GM19438 (cell line): Measurements from ENCODE around the gene EVI5.
"Not testable (repeated sequence)": the region's sequence is repeated elsewhere in the genome, so short reads cannot be mapped to it uniquely, and the experiment has no call there.

ENCODE experiments used
- ATAC-seq: cut with Tn5 transposase; IDR thresholded peaks from one replicate; pipeline ENCODE4 v1.9.1; 2021; ENCODE audit warnings: low read depth; ENCODE audit not compliant: unreplicated experiment

The EVI5 gene

DNA sequence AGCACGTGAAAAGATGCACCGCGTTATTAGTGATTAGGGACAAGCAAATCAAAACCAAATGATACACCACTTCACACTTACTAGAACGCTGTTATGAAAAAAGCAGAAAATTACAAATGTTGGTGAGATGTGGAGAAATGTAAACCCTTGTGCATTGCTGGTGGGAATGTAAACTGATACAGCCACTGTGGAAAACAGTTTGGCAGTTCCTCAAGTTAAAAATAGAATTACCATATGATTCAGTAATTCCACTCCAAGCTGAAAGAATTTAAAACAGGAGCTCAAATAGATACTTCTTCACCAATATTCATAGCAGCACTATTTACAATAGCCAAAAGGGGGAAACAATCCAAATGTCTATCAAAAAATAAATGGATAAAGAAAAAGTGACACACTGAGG lies 10.3 kb upstream of the EVI5 start:
- no peak for ATAC-seq

DNA sequence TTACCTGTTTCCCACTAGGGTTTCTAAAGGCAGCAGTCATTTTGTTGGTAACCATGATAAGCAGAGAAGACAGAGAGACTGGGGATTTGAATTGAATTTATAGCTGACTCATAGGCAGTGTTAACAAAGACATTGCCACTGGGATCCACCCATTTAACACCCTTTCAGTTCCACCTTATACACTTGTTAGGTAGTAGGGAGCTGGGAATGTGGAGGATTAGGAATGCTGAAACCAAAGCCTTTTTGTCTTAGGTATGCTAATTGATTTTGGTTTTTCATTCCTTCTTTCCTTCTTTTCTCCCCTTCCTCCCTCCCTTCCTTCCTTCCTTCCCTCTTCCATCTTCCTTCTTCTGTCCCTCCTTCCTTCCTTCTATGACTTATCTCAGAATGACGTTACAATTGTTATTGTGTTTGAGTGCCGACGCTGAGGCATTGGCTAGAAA lies 7.5 kb upstream of the EVI5 start:
- ATAC-seq, result no peak

DNA sequence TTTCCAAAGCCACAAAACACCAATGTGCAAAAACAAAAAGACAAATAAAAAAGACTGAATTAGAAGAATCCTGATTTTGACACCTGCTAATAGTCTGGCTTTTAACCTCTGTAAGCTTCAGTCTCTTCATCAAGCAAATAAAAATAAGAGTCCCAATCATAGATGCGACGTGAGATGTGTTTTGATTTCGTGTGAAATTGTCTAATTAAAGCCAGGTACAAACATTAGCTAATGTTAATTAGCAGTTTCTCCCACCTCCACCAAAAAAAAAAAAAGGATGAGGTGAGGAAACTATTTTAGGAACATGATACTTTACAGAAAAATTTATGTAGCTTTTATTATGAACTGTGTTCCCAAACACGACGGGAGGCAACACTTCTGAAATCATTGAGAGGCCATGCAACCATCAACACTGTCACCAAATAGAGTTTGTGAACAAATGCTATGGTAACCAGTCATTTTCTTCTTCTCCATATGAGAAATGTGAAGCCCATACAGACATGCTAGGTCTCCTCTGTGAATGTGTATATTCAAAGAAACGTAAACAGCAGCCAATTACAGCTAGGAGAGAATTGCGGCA lies 6.7 kb upstream of the EVI5 start:
- no peak for ATAC-seq

DNA sequence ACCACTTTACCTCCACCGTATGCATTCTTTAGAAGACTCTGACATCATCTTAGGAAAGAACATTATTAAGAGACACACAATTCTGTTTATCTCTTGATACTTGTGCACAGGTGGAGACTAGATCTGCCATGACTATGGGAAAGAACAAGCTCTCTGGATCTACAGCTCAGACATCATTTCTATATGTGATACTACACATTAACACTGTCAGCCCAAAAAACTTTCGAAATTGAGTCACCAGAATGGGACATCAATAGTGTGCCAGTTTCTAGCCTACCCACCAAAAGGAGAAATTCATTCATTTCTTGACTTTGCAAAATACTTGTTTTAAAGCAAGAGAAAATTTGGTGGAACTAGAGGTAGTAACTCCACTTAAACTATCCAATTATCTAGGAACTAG lies 6.0 kb upstream of the EVI5 start:
- ATAC-seq, result no peak

DNA sequence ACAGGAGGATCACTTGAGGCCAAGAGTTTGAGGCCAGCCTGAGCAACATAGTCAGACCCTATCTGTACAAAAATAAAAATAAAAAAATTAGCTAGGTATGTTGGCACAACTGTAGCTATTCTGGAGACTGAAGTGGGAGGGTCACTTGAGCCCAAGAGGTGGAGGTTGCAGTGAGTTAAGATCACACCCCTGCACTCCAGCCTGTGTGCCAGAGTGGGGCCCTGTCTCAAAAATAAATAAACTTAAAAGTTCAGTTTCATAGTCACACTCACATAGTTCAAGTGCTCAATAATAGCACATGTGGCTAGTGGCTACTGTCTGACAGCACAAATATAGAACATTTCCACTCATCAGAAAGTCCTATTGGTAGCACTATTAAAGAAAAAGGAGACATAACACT lies 5.2 kb upstream of the EVI5 start:
- no peak for ATAC-seq

DNA sequence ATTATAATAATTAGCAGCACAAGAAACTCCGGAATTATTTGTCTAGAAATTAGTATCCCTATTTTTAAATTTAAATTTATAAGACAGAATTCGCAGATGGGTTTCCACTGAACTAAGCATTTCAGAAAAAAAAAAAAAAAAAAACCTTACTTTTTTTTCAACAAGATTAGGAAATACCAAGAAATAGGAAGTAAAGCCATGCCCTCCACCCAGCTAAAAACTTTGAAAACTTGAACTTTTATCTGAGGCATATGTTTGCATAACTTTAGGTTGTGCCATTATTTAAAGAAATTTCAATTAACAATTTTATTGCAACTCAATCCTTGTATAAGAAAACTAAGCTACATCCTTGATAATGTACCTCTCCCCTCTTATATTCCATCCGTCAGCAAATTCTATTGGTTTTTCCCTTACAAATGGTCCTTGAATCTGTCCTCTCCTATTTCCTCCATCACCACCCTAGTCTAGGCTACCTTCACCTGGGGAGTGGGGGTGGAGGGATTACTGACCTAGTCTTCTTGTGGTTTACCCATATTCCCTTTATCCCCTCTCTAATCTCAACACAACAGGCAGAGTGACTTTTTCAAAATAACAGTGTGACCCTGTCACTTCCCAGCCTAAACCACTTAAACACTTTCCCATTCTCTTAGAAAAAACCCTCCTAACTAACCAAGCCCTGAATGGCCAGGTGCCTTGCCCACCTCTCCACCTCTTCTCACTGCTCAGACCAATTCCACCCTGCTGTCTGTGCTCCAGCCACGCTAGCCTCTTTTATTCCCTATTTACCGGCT lies 1.4 kb upstream of the EVI5 start:
- ATAC-seq, result no peak

DNA sequence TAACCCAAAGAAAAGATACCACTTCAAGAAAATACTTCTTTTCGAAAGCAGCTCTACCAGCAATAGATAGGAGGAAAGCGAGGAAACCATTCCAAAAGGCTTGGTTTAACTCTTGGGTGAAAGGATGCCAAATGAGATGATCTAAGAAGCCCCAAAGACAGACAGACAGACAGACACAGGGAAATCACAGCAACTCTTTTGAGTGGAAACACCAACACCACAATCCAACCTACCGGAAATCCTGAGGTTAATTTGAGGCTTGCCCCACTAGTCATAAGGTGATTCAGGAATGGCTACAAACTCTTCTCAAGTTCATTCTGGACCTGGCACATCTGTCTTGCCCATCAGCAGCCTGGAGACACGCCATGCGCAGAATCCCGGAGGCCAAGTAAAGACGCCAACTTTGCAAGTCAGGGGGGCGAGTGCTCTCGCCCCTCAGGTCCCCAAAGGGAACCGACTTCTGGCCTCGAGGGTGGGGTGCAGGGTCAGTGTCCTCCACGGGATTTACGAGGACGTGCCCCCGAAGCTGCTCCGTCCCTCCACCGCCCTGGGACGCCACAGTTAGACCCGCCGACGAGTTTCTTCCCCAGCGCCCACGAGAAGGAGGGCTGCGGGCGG lies 778 bp downstream of the EVI5 start:
- peak; percentile 7 for ATAC-seq

DNA sequence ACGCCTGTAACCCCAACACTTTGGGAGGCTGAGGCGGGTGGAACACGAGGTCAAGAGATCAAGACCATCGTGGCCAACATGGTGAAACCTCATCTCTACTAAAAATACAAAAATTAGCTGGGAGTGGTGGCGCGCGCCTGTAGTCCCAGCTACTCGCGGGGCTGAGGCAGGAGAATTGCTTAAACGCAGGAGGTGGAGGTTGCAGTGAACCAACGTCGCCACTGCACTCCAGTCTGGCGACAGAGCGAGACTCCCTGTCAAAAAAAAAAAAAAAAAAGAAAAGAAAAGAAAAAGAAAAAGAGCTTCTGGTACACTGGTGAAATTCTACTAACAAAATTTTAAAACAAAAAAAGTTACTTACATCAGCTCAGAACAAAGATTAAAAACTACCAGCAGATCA lies 1.4 kb downstream of the EVI5 start:
- not testable (repeated sequence) for ATAC-seq

DNA sequence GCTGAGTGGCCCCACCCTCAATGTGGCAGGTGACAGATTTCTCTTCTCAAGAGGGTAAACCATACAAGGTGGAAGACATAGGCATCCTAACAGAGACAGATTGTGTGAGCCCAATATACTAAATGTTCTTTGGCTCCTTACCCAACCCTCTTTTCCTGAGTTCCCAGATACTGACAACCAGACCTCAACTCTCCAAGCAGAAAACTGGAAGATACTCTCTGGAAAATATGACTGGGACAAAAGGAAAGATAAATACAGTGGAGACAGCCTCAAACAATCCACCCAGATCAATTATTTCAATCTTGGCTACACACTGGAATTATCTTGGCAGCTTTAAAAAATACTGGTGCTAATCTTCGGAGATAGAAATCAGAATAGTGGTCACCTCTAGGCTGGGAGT lies 6.5 kb downstream of the EVI5 start:
- ATAC-seq, result no peak

DNA sequence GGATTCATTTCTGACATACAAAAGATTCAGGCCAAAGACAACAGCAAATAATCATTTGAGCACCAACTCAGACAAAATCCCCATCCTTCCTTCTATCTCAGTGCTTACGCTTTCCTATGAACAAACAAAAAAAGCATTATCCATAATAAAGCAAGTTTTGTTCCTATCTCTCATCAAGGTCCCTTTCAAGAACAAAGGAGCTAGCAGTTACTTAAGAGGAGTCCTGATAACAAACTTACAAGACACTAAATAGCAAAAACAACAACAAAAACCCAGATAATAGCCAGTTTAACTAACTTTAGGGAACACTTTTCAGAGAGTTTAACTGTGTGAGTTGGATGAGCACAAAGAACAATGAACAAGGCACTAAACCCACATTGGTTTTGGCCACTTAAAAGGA lies 10.5 kb downstream of the EVI5 start:
- no peak for ATAC-seq

DNA sequence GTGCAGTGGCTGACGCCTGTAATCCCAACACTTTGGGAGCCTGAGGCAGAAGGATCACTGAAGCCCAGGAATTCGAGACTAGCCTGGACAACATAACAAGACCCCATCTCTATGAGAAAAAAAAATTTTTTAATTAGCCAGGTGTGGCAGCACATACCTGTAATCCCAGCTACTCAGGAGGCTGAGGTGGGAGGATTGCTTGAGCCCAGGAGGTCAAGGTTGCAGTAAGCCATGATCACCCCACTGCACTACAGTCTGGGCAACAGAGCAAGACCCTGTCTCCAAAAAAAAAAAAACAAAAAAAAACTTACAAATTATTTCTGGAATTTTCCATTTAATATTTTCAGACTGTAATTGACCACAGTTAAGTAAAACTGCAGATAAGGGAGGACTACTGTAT lies 11.2 kb downstream of the EVI5 start:
- not testable (repeated sequence) for ATAC-seq

DNA sequence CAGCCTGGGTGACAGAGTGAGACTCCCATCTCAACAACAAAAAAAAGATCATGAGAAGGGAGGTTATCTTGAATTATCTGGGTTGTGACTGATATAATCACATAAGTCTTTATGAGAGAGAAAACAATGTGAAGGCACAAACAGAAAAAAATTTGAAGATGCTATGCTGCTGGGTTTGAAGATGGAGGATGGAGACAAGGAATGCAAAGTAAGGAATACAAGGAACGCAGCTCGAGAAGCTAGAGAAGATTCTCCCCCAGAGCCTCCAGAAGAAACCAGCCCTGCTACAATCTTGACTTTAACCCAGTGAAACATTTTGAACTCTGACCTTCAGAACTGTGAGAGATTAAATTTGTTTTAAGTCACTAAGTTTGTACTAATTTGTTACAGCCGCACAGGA lies 15.1 kb downstream of the EVI5 start:
- no peak for ATAC-seq

DNA sequence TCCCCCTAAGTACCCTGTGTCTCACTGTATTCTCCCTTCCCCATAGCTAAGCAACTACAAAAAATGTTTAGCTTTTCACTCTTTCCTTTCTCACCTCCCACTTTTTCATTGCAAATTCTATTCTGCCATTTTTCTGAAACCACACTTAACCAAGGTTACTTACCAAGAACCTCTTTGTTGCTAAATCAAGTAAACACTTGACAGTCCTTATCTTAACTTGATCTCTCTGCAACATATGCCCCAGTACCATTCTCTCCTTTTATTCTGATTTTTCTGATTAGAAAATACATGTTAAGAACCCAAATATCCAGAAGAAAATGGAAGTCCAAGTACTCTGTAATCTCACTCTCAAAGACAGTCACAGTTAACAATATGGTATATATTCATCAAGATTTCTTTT lies 16.0 kb downstream of the EVI5 start:
- no peak for ATAC-seq

DNA sequence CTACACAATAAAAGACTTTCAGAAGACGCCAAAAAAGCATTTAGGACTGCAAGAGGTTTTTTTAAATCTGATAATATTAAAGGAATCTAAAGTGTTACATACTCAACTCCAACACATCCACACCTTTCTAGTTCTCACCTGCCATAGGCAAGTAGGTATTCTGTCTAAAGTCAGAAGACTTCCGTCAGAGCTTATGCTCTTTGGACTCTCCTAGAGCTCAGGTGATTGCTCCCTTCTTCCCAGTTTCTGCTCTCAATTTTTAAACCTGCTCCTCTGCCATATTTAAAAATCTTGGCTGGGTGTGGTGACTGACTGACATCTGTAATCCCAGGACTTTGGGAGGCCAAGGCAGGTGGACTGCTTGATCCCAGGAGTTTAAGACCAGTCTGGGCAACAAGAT lies 16.6 kb downstream of the EVI5 start:
- no peak for ATAC-seq

DNA sequence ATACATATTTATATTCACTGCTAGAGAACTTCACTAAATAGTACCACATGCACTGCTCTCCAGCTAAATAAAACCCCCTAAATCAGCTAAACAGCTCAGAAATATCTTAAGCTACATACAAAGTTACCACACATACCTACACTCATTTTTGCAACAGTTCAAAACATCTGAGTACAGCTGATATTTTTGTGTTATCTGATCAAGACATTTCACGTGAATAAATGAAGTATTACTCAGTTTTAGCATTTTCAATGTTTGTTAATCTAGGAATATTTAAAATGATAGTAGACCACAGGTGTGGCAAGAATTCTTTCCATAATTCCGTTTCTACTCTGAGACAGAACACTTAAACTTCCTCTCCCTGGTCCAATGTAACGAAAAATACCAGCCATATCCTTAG lies 20.8 kb downstream of the EVI5 start:
- ATAC-seq, result no peak

DNA sequence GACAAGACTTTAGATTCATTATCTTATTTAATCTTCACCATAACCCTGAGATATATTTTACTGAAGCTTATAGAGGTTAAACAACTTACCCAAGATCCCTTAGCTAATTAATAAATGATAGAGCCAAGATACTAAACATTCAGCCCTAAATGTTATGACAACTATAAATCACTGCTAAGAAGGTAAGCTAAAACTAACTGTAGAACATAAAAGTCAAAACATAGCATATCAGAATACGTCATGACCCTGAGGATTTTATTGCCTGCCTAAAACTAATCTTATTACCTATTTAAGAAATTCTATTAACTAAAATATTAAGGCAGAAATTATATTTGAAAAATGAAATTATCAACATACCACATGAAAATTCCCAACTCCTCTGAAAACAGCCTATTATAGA lies 22.6 kb downstream of the EVI5 start:
- ATAC-seq, result no peak

DNA sequence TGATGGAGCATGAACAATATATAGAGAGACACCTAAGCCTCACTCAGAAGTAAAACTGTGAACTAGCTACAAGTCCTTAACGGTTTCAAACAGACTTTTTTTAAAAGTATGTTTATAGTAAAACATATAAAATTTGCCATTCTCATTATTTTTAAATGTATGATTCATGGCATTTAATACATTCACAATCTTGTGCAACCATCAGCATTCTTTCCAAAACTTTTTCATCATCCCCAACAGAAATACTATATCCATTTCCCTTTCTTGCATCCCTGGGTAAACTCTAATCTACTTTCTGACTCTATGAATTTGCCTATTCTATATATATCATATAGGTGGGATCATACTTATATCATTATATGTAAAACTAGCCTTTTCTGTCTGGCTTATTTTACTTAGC lies 25.5 kb downstream of the EVI5 start:
- no peak for ATAC-seq

DNA sequence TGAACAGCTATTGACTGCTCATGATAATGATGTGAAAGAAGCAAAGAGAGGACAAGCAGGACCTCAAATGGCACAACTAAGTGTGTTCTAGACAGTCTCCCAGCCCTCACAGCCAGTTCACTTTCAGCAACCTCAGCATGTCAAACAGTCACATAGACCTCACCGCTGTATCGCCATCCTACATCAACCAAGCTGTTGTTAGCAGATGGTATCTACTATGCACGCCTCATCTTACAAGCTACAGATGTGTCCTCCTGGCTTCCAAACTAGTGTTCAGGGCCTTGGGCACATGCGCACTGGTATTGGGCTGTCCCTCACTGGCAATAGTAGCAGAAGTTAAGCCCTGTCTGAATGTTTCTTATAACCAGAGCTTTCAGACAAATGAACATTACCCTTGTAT lies 28.4 kb downstream of the EVI5 start:
- ATAC-seq, result no peak

DNA sequence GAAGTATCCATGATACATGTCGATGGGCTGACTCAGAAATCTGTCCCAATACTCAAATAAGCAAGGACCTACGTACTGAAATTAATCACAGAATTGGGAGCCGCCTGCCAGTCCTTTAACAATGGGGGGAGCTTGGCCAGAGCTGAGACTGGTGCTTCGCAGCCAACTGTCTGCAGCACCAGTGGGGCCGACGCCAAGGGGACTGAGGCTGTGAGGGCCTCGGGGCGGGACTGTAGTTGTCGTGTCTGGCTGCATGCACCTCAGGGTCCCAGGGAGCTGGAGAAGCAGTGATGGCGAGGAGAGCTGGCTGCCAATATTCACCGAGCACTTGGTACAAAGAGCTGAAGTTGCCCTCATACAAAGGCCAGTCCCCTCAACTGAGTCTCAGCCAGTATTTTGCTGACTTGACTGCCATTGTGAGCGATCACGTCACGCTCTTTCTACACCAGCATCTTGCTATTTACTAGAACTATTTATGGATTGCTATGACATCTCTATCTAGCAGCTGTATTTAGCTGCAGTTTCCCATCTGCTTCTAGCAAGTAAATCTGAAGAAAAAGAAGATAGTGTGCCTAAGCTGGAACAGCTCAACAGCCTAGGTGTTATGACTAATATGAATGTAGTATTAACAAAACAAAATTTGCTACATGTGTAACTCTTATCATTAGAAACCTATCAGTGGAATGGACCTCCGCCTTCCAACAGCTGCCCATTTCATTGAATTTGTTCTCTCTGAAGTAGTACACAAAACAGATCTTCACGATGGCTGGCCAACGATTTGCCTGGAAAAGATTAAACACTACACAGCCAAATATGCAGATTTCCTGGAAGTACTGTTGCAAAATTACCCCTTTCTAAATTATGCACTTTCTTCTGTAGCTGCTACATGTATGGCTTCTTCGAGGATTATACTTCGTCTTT lies 29.1 kb downstream of the EVI5 start:
- ATAC-seq, result no peak

DNA sequence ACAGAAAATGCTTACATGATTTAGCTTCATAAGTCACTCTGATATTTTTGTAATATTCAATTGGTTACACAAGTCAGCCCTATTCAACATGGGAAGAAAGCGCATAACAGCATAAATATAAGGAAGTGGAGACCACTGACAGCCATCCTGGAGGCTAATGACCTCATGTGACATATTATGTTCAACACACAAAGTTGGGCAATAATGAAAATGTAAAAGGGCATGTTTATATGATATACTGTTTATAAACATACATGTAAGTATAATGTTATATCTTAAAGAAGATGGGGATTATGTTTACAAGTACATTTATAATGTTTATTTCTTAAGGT lies 30.2 kb downstream of the EVI5 start:
- ATAC-seq, result no peak

DNA sequence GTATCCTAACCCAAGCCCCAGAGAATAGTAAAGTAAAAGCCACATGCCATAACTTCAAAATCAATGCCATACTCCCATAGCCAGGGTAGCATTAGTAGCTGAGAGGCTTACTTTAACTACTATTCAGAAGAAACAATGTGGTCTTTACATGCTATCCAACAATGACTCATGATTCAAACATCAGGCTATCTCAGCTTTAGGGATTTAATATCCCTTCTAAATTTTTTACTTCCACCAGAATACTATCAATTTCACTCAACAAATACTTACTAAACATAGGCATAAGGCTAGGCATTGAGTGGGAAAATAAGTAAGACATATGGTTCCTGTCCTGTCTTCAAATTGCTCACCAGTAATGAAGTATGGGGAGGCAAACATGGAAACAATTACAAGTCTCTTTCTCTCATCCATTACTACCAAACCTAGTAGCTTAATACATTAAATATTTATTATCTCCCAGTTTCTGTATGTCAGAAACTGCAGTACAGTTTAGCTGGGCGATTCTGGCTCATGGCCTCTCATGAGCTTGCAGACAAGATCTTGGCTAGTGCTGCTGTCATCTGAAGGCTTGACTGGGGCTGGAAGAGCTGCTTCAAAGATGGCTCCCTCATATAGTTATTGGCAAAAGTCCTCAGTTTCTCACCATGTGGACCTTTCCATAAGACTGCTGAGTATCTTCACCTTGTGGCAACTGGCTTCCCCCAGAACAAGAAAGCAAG lies 30.7 kb downstream of the EVI5 start:
- no peak for ATAC-seq
